T-helper 22 cell (primary cell): ENCODE measurements around the gene UNC119.
"Not testable (repeated sequence)": the region's sequence is repeated elsewhere in the genome, so short reads cannot be mapped to it uniquely, and the experiment has no call there.

ENCODE experiments used
- DNase-seq: peaks from one replicate; pipeline ENCODE4 v3.0.0-alpha.2; 2020; ENCODE audit warnings: low read depth

The UNC119 gene

DNA sequence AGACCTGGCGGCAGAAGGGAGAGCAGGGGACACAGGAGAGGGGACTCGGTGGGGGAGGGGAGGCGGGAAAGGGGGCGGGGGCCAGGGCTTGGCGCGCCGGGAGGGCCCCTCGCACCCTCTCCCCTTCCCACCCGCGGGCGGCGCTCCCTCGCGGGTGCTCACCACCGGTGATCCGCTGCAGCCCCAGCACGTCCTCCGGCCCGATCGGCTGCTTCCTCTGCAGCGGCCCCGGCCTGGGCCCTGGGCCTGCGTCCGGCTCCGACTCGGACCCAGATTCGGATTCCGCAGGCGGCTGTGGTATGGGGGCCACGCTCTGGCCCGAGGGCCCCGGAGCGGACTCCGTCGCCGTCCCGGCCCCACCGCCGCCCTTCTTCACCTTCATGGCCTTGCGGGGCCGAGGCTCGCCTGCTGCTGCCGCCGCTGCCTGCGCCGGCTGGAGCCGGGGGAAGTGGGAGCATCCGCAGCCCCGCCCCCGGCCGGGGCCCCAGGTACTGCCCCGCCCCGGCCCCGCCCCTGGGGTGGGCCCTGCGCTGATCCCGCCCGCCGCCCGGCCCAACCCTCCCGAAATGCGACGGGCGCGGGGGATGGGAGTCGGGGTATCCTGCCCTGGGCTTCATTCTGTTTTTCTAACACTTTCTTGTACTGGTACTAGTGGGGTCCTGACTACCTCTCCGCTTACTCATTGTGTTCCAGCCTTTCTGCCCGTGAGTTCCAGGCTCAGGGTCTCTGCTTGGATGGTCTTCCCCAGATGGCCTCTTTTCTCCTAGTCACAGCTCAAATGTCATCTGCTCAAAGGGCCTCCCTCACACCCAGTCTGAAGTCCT is at the start of gene UNC119:
UNC119 (minus strand) TSS at position 449 of the 824 bp plus-strand sequence; CDS start at position 382, 67 bp downstream.
- DNase-seq, result peak; percentile 61

DNA sequence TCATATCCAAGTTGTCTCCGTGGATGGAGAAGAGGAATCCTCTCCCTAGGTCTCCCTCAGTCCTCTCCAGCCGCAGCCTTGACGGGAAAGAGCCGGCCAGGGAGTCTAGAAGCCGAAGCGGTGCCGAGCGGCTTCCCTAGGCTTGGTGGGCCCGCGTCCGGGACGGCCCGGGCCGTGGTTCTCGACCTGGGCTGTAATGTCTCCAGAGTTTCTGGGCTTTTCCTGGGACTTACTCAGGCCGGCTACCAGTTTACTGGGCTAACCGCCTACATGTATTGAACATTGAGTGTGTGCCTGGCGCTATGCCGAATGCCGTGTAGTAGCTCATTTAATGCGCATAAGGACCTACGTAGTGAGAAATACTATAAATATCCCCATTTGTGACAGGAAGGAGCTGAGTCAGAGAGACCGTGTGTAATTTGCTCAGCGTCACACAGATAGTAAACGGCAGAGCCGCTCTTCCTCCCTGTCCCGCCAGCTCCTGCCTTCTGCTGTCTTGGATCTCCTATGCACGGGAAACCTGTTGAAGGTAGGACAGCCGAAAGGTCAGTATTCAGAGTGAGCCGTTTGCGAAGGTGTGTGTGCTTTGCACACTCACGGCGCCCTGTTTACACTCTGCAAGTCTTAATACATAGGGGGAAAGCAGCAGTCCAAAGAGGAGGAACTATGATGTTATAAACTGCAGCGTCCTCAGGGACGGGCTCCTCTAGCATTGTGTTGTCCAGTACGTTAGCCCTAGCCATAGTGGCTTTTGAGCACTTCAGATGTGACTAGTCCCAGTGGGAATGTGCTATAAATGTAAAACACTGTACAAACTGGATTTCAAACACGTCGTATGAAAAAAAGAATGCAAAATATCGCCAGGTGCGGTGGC is 47.1 kb upstream of the UNC119 start:
- peak; percentile 45 for DNase-seq

DNA sequence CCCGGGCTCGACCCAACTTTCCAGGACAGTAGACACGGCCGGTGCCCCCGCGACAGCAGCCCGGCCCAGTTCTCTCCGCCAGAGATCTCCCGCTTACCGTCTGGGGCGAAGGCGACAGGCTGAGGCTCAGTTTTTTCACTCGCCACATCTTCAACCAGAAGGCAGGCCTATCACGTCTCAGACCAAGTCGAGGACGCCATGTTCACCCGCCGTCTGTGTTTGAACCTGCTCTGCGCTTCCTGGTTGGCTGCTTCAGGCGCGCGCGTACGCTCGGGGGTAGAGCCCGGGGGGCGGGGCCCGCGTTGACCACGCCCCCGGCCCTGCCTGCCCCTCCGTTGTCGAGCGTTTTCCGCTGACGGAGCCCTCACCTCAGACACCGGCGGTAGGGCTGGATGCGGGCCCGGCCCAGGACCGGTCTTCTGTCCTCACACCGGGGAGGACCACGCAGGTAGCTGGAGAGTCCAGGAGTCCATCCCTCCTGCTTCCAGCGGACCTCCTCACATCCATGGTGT is 46.4 kb upstream of the UNC119 start, which contains the start of gene SPAG5:
SPAG5 (minus strand) TSS at position 227 of the 512 bp plus-strand sequence; CDS start at position 148, 79 bp downstream.
- peak; percentile 89 for DNase-seq

DNA sequence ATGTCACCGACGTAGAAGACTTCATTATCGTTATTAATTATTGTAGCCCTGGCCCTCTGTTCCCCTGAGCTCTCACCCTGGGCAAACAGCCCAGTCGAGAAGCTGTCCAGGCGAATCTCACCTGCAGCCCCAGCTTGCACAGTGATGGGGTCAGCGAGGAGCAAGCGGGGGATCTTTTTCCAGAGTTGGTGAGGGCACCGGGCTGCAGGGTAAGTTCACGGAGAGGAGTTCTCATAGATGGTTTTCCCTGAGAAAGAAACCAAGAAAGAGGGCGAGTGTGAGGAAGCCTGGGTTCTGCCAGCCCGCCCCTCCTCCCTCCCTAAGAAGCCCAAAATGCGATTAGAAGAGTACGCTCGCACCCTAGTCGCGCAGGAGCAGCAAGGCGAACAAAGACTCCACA is 46.0 kb upstream of the UNC119 start:
- DNase-seq, result no peak

DNA sequence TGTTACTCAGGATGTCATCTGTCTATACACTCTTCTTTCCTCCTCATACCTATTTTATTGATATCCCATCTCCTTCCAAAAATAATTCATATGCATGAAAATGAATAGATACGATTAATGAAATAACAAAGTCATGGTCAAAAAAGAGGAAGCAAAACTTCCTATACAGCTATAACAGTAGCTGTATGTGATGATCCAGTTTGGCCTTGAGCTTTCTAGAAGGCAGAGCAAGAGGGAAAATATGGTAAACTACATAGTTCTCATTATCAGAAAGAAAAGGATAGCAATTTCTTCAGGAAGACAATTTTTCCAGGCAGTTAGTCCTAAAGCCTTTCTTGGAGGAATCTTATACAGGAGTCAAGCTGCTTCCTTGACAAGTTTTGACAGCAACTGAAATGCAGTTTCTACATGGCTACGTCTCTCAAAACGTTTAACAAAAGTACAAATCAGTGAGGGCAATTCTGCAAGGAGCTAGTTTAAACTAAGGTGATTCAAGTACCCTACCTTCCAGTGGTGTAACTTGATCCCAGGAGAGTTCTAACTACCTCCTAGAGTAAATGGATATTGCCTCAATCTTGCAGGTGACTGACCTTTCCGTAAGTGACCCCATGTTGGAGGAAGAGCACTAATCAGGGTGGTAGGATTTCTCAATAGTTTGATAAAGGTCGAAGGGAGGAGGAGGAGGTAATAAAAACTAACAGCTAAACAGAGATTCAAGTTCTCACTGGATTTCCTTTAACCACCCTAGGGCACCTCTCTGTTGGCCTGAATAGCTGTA is 45.4 kb upstream of the UNC119 start:
- no peak for DNase-seq

DNA sequence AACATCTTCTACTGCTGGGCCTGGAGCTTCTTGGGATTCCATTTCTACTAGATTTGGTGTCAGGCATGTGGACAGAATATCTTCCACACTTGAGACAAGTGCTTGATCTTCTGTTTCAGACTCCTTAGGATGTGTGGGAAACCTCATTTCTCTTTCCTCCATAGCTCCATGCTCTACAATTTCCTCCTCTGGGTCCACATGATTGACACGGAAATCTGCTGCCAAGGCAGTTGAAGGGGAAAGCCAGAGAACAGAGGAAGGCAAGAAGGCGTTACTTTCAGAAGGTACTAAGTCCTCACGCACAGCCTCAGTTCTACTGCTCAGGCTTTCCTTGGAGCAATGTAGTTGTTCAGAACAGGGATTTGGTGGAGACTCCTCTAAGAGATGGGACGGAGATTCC is 39.8 kb upstream of the UNC119 start:
- DNase-seq, result no peak

DNA sequence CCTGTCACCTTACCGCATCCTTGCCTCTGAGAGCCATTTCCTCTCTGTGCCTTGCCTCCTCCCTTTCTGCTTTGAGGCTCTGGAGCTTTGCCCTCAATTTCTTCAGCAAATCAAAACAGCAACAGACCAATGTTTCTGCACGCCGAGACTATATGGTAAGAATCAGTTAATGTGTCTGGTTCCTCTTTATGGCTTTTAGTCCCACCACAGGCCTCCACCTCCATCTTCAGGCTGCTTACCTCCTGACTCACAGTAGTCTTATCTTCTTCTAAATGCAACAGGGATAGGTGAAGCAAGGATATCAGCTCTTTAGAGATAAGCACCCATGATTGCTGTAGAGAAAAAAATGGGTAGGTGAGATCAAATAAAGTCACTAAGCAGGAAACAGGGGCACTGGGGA is 33.4 kb upstream of the UNC119 start:
- DNase-seq, result no peak

DNA sequence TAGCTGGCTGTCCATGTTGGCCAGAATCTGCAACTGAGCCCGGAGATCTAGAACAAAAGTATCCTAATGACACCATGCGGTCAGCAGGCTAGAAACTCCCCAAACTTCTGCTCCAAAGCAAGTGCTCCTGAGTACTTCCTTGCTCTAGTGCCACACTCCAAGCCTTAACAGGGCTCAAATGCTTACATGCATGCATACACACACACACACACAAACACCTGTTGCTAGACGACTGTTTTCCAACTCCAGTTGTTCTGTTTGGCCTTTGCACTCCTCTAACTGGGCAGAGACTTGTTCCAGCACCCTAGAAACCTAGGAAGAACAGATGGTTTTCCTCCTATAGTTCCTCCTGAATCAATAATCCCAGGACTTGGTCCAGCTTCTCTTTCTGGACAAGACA is 32.0 kb upstream of the UNC119 start:
- DNase-seq, result no peak

DNA sequence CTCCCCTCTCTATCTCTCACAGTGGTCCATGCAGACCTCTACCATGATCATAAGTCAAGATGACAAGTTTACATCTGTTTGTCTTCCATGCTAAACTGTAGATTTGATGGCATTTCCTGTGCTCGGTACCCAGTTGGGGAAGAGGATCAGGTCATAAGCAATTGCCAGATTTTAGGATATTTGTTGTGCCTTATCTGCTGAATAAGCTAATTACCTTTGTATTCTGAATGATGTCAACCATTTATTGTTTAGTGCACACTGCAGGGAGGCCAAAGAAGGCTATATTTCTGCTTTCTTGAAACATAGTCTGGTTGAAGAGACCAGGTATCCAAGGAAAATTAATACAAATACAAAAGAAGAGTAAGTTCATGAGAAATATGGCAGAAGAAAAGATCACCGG is 30.1 kb upstream of the UNC119 start:
- DNase-seq, result no peak

DNA sequence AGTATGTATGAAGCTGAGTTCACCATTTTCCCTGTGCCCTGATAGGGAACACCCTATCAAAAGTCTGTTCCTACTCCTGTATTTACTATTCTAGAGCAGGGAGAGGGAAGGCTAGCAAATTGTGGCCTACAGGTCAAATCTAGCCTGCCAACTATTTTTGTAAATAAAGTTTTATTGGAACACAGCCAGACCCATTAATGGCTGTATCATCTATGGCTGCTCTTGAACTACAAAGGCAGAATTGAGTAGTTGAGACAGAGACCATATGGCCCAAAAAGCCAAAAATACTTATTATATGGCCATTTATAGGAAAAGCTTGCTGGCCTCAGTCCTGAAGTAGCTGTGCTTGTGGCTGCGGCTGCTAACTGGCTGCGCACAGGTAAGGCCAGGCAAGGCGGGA is 28.5 kb upstream of the UNC119 start:
- no peak for DNase-seq

DNA sequence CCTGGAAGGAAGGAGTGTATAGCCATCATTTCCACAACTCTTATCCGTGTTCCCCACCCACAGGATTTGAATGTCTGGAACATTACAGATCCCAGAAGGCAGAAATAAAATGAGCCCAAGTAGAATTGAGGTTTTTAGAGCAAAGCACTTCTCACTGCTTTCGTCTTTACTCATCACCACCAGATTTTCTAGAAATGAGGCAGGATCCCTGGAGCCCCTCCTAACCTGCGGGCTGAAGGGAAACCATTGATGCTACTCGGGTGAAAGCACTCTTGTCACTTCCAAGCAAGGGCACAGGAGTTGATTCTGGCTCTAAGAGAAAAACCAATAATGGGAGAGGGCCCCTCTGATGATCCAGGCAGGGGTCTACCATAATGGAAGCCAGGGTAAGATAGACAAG is 27.1 kb upstream of the UNC119 start:
- DNase-seq, result no peak

DNA sequence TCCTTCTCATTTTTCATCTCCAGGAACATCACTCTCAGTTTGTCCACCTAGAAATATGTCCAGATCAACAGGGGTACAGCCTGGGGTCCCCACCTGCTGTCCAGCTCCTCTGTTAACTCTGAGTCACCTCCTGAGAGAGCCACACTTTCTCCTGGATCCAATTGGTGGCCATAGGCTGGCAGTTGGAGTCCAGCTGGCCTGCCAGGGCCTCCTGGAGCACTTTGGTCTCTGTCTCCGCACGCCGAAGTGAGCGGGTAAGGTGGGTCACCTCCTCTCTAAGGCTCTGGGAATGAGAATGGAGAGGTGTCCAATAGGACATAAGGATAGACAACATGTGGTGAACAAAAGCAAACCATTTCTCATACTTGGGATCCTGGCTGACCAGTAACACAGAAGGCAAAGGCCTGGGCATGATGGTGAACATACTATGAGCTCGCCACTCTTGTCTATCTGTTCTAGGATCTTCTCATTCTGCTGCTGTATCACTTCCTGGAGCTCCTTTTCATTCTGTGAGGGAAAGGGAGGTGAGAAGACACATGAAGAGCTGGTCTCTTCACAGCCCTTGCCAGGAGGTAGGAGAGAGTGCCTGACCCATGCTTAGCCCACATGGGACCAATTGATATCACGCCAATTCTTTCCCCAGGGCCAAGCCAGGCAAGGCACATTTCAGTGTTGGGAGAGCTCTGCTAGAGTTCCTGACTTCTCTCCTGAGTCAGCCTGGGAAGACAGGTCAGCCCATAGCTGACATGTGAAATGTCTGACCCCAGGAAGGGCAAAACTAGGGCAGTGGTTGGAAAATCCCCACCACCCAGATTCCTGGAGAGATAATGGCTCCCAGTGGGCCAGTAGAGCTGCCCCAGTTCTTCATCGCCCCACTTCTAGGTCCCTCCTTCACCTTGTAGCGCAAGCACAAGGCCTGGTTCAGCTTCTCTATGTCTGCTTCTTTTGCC is 26.1 kb upstream of the UNC119 start:
- no peak for DNase-seq

DNA sequence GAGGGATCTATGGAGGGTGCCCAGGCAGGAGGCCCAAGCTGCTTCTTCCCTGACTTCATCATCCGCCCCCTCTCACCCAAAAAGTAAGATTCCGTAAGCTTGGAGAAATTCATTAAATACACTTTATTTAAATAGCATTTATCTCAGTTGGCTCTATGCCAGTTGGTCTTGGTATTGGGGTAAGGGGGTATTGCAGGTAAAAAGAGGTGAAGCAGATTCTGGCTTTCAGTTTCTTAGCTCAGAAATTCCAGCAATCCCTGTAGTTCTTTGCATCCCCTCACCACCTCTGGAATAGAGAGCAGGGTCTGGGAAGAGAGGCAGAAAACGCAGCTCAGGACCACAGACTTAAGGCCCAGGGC is 25.0 kb upstream of the UNC119 start:
- no peak for DNase-seq

DNA sequence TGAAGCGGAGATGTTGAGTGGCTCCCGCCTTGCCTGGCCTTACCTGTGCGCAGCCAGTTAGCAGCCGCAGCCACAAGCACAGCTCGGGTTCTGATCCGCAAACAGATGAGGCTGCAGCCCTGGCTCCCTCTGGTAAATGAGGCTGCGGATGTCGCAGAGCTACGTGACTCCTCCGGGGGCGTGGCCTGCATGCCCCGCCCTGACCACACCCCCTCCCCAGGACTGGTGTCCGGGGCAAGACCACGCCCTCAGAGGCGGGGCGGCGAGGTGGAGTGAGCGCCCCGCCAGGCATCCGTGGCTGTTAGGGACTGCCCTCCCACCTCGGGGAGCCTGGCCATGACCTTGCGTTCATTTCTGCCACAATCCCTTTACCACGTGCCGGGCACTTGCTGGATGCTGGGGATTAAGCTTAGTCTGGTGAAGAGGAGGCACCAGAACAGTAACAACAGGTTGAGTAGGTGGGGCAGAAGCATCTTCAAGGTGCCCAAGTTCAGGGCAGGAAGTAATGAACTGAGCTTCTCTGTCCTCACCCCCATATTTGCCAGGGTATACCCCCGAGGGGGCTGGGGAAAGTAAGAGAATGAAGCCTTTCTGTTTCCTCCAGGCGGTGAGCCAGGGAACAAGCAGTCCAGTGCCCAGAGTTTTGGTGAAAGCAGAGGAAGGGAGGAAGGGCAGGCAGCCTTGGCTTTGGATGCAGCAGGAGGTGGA is 24.5 kb upstream of the UNC119 start, which contains the start of gene ALDOC:
ALDOC (minus strand) TSS at position 138 of the 708 bp plus-strand sequence. CDS start 1,363 bp downstream, outside the sequence.
- peak; percentile 96 for DNase-seq

DNA sequence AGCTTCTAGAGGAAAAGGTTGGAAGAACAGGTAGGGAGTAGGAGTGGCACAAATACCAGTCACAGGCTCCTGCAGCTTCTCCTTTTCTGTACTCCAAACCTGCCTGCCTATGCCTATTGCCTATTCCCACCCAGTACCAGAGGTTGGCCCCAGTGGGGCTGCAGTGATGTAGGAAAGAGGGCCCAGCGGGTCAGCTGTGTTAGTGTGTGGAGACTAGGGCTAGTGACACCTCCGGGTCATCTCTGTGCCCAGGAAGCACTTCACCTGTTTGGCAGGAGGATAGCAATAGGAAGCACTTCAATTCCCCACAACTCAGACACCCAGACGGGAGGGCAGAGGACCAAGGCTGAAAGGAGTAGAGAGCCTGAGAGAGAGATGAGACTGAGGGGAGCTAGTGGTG is 23.6 kb upstream of the UNC119 start:
- not testable (repeated sequence) for DNase-seq

DNA sequence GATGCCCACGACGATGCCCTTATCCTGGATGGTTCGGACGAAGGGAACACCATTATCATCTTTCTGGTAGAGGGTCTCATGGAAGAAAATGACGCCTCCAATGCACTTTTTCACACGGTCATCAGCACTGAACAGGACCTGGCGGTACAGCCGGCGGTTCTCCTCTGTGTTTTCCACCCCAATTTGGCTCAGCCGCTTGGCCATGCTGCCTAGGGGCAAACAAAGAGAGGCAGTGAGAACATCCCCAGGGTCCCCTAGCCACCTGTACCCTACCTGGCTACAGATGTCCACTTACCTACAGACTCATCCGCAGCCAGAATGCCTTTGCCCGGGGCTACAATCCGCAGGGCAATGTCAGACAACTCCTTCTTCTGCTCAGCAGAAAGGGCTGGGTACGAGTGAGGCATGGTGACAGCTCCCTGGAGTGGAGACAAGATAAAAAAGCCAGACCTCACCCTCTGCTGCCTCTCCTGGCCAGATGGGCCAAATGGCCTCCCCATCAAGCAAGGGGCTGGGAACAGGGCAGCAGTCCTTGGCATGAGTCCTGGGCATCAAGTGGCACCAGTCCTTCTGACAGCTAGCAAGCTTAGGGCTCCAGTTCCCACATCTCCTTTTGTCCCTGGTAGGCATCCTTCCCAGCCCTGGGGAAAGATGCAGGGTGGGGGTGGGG is 22.8 kb upstream of the UNC119 start:
- no peak for DNase-seq

DNA sequence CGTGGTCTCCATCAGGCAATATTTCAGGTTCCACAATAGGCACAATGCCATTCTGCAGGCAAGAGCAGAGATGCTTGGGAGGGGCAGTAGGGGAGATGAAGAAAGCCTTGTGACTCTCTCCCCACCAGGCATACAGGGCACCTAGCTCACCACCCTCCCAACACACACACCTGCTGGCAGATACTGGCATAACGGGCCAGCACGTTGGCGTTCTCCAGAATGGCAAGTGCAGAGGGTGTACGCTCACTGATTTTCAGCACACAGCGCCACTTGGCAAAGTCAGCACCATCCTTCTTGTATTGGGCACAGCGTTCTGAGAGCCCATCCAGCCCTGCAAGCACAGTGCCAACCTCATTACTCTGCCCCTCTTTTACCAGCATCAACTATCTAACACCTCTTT is 22.1 kb upstream of the UNC119 start:
- DNase-seq, result no peak

DNA sequence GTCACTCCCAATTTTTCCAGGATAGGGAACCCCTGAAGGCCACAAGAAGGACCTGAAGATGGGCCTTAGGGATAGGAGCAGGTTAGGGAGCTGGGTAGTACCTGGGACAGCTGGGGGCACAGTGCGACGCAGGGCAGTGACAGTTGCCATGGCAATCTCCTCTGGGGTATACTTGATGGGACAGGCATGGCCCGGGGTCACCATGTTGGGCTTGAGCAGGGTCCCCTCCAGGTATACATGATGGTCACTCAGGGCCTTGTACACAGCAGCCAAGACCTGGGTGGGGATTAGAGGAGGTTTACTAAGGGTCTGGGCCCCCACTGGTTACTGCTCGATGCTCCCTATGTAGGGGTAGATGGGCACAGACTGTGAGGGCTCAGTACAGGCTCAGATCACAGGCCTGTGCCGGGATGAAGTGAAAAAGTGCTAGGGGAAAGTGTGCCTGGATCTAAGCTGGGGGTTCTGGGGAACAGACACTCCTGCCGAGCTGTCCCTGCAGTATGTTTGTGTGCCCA is 21.6 kb upstream of the UNC119 start:
- DNase-seq, result no peak

DNA sequence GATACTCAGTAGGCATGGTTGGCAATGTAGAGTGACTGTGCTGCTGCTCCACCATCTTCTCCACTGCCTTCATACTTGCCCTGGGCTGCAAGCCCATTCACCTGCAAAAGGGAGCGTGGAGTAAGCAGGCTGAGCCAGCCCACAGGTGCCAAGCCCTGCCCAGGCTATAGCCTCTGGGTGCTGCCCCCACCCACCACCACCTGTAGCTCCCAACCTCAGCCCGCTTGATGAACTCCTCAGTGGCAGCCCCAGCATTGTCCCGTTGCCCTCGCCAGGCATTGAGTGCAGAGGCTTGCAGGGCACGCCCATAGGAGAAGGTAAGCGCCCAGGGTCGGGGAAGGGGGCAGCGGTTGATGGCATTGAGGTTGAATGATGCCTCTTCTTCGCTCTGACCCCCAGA is 21.1 kb upstream of the UNC119 start:
- DNase-seq, result no peak
